Esophagus squamous epithelium (tissue), 5 donors: Measurements from ENCODE around the gene RNF144A. TPM values are rescaled to one million over a fixed set of nuclear protein-coding genes. Genes with fewer than 3 reads are reported as not detected.

Experiments
- DNase-seq: peaks from one replicate; lab custom pipeline; 2025; lab: John Stamatoyannopoulos, UW
- H3K27ac ChIP-seq, 4 donors: fragments of 200-600 bp; sonication (generic); one replicate each; pipeline ENCODE4 v1.5.1; 2016 to 2019; ENCODE audit warnings: mild to moderate bottlenecking in 1 of 4
- H3K27me3 ChIP-seq, 4 donors: fragments of 200-600 bp; sonication (generic); 1 replicate in 3 of 4; 2 replicates in 1 of 4; pipeline versions ENCODE4 v1.5.1 to v1.6.0; 2017 to 2021; ENCODE audit warnings: antibody characterized with exemption in 1 of 4
- H3K36me3 ChIP-seq, 3 donors: fragments of 200-600 bp; sonication (generic); one replicate each; pipeline ENCODE4 v1.5.1; 2016 to 2019
- H3K4me1 ChIP-seq, 3 donors: fragments of 200-600 bp; sonication (generic); one replicate each; pipeline ENCODE4 v1.5.1; 2017 to 2019
- H3K4me3 ChIP-seq, 4 donors: fragments of 200-600 bp; sonication (generic); 1 replicate in 3 of 4; 2 replicates in 1 of 4; pipeline ENCODE4 v1.5.1; 2016 to 2019; ENCODE audit warnings: mild to moderate bottlenecking in 2 of 4, moderate library complexity in 1 of 4
- H3K9me3 ChIP-seq, 3 donors: fragments of 200-600 bp; sonication (generic); one replicate each; pipeline ENCODE4 v1.5.1; 2016 to 2019
- POLR2A ChIP-seq, 4 donors: fragments of 450-650 bp; IDR thresholded peaks; one replicate each; pipeline ENCODE4 v1.6.1; 2017; ENCODE audit warnings: antibody characterized with exemption in 4 of 4, mild to moderate bottlenecking in 4 of 4, moderate library complexity in 3 of 4
- WGBS, 2 donors: methylation state at CpG; one replicate each; pipeline ENCODE4 v1.1.5; 2018; 5-methylcytosine and 5-hydroxymethylcytosine counted together
- intact Hi-C: fragments of 100-400 bp; cut with DNase I; formaldehyde crosslinking; loops from one replicate; pipeline ENCODE4 v1.15.0; 2022
- total RNA-seq, 4 donors: library from RNA; depleted of rRNA; stranded (reverse); fragments of >200 nt; gene quantifications; one replicate each; pipeline ENCODE4 v1.1.0, GENCODE V29; 2016
- TF ChIP-seq, protein P1 (sequence below), 6 experiments: fragments of 450-650 bp in 4 of 6; fragments of 200-600 bp in 2 of 6; sonication (generic) in 2 of 6; IDR thresholded peaks; one replicate each; pipeline ENCODE4 v1.5.1; 2016 to 2019; ENCODE audit warnings: antibody characterized with exemption in 6 of 6, mild to moderate bottlenecking in 4 of 6, moderate library complexity in 4 of 6
- donor health status: DM: yes; HTN: yes; CAD: no.

Gene RNF144A
- total RNA-seq, 4 donors from 2014 or later: 6.2 to 11.6 (median 8.2) TPM

DNA sequence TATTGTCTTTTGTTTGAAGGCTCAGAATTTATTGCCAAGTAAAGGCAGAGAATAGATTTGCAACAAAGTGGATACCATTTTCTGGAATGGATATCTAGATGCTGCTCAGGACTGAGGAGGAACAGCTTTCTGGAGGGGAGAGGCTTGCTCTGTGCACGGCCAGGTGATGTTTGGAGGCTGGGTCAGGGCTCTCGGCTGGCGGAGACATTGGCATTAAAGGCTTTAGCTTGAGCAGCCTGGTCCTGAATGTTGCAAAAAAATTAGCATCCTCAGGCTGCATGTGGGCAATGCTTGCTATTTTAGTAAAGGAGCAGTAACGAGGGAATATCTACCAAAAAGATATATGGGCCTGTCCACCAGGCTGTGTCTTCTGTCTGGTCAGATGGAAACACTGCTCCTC, 20.4 kb downstream of the RNF144A start:
- Histone ChIP-seq H3K4me1 (no peaks in the 10 kb centered on the region), H3K4me3 (no peak overlapping the region), H3K27ac (no peak overlapping the region), H3K9me3 (no peaks in the 10 kb centered on the region), H3K36me3 (peaks cover 0 to 16% (median 0%) of the 10 kb centered on the region in 3 donors), H3K27me3 (no peaks in the 10 kb centered on the region)
- 86 to 97% methylated on average over 4 of the region's 4 CpGs for WGBS, 2 donors
- intact Hi-C loops: no loop called here
- DNase-seq: no peak
- TF ChIP-seq, protein P1, sequence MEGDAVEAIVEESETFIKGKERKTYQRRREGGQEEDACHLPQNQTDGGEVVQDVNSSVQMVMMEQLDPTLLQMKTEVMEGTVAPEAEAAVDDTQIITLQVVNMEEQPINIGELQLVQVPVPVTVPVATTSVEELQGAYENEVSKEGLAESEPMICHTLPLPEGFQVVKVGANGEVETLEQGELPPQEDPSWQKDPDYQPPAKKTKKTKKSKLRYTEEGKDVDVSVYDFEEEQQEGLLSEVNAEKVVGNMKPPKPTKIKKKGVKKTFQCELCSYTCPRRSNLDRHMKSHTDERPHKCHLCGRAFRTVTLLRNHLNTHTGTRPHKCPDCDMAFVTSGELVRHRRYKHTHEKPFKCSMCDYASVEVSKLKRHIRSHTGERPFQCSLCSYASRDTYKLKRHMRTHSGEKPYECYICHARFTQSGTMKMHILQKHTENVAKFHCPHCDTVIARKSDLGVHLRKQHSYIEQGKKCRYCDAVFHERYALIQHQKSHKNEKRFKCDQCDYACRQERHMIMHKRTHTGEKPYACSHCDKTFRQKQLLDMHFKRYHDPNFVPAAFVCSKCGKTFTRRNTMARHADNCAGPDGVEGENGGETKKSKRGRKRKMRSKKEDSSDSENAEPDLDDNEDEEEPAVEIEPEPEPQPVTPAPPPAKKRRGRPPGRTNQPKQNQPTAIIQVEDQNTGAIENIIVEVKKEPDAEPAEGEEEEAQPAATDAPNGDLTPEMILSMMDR (IDR thresholded peaks at IDR 0.05): no peak
- no peak for TF ChIP-seq POLR2A (IDR thresholded peaks at IDR 0.05)

DNA sequence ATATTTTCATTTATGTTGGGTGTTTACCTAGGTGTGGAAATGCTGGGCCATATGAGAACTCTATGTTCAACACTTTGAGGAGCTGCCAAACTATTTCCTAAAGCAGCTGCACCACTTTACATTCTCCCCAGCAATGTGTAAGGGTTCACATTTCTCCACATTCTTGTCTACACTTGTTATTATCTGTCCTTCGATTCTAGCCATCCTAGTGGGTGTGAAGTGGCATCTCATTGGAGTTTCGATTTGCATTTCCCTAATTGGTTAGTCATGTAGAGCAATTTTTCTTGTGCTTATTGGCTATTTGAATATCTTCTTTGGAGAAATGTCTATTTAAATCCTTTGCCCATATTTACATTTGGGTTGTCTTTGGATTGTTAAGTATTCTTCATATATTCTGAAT, 21.9 kb downstream of the RNF144A start:
- Histone ChIP-seq H3K36me3 (peaks cover 0 to 25% (median 0%) of the 10 kb centered on the region in 3 donors), H3K4me3 (no peak overlapping the region), H3K27me3 (no peaks in the 10 kb centered on the region), H3K4me1 (no peaks in the 10 kb centered on the region), H3K27ac (no peak overlapping the region), H3K9me3 (no peaks in the 10 kb centered on the region)
- WGBS, 2 donors: 63 to 71% methylated on average over 2 of the region's 2 CpGs
- intact Hi-C loops: no loop called here
- no peak for DNase-seq
- no peak for TF ChIP-seq POLR2A (IDR thresholded peaks at IDR 0.05)
- TF ChIP-seq, protein P1 (IDR thresholded peaks at IDR 0.05): no peak

DNA sequence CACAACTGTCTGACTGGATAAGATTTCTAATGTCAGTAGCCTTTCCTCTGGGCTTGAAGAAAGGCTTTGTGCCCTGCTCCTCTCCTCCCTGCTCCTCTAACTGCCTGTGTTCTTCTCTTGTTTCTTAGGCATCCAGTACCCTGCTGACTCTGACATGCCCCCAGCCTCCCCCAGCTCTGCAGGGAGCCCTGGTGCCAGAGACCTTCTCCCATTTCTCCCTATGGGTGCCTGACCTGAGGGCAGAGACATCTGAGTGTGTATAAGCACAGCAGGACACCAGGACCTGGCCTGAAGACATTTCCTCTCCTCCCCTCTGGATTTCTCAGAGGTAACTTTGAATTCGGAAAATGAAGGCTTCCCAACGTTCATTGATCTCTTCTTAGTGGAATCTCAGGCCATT, 23.6 kb downstream of the RNF144A start:
- intact Hi-C loops: no loop called here
- peaks cover 0 to 29% (median 0%) of the 10 kb centered on the region in 3 donors for H3K36me3 ChIP-seq
- no peaks in the 10 kb centered on the region for H3K27me3 ChIP-seq
- no peaks in the 10 kb centered on the region for H3K9me3 ChIP-seq
- no peak overlapping the region for H3K4me3 ChIP-seq
- TF ChIP-seq, protein P1 (IDR thresholded peaks at IDR 0.05): no peak
- TF ChIP-seq POLR2A (IDR thresholded peaks at IDR 0.05): no peak
- no peak overlapping the region for H3K27ac ChIP-seq
- DNase-seq: no peak
- no peaks in the 10 kb centered on the region for H3K4me1 ChIP-seq
- WGBS, 2 donors: 78 to 88% methylated on average over 2 of the region's 2 CpGs

DNA sequence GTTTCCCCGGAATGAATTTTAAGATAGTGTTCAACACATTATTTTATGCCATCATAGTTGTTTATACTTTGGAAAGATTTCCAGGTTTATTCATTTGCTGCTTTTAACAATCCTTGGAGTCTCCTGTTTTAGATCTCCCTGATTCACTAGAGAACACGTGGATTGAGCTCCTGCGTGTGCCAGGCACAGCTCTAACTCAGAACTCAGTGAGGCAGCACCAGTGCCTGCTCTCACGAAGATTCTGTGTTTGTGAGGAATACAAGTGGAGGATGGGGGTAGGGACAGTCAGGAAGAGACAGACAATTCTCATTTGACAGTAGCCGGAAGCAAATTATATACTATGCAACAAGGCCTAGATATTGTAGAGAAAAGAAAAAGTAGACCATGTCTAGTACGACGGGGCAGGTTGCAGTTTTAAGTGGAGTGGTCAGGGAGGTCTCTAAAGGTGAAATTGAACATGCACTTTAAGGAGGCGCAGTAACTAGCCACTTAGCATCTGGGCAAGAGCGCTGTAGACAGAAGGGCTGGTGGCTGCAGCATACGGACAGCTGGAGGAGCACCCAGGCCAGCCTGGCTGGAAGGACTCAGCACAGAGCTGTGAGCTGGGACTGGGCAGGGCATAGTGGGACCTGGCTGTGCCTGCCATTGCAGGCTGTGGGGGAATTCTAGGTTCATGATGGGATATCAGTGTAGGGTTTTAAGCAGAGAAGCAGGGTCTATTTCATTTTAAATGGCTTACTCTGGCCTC, 24.3 kb downstream of the RNF144A start:
- WGBS, 2 donors: 92 to 95% methylated on average over 8 to 10 of the region's 10 CpGs
- no peak for DNase-seq
- Histone ChIP-seq H3K27ac (no peak overlapping the region), H3K4me1 (no peaks in the 10 kb centered on the region), H3K4me3 (no peak overlapping the region), H3K9me3 (no peaks in the 10 kb centered on the region), H3K36me3 (peaks cover 0 to 29% (median 0%) of the 10 kb centered on the region in 3 donors), H3K27me3 (no peaks in the 10 kb centered on the region)
- TF ChIP-seq, protein P1 (IDR thresholded peaks at IDR 0.05): no peak
- no peak for TF ChIP-seq POLR2A (IDR thresholded peaks at IDR 0.05)
- intact Hi-C loops: no loop called here

DNA sequence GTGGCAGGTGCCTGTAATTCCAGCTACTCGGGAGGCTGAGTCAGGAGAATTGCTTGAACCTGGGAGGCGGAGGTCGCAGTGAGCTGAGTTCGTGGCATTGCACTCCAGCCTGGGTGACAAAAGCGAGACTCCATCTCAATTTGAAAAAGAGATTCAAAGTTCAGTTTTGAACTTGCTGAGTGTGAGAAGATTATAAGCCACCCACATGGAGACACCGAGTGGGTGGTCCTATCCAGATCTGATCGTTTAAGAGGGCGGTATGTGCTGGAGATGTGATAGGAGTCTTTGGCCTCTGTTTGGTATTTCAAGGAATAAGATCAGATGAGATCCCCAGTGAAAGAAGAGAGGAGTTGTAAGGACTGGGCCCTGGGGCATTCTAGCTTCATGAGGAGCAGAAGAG, 25.6 kb downstream of the RNF144A start:
- Histone ChIP-seq H3K4me3 (no peak overlapping the region), H3K27ac (no peak overlapping the region), H3K36me3 (peaks cover 0 to 29% (median 0%) of the 10 kb centered on the region in 3 donors), H3K9me3 (no peaks in the 10 kb centered on the region), H3K27me3 (no peaks in the 10 kb centered on the region), H3K4me1 (no peaks in the 10 kb centered on the region)
- TF ChIP-seq, protein P1 (IDR thresholded peaks at IDR 0.05): no peak
- no peak for TF ChIP-seq POLR2A (IDR thresholded peaks at IDR 0.05)
- 92 to 93% methylated on average over 8 of the region's 8 CpGs for WGBS, 2 donors
- no peak for DNase-seq
- intact Hi-C loops: no loop called here
